Upper lobe of left lung (tissue), 4 donors: ENCODE measurements around the gene C10orf120.

Source experiments
- POLR2A ChIP-seq, 4 donors: fragments of 450-650 bp; IDR thresholded peaks; one replicate each; pipeline ENCODE4 v1.5.1; 2016 to 2017; ENCODE audit warnings: antibody characterized with exemption in 4 of 4, mild to moderate bottlenecking in 2 of 4
- TF ChIP-seq, protein P1 (sequence below), 6 experiments: fragments of 450-650 bp in 4 of 6; fragments of 200-600 bp in 2 of 6; sonication (generic) in 2 of 6; IDR thresholded peaks; one replicate each; pipeline ENCODE4 v1.5.1; 2016 to 2019; ENCODE audit warnings: antibody characterized with exemption in 6 of 6

DNA sequence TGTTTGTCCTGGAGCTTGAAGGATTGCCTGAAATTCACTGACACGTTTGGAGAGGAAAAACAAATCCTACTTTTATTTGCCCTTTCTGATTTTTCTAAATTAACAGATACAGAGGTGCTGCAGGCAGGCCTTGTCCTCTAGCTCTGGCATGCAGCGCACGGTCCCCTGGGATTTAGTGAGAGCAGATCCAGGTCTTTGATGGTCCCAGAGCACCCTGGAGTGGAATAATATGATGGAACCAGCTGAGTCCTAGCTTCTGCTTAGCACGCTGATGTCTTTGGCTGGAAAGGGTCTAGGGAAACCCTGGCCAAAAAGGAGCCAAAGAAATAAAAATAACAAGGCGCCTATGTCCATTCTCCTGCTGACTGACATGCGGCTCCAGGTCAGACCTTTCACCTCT lies 40.5 kb downstream of the C10orf120 start:
- no peak for TF ChIP-seq POLR2A (IDR thresholded peaks at IDR 0.05)
- TF ChIP-seq, protein P1, sequence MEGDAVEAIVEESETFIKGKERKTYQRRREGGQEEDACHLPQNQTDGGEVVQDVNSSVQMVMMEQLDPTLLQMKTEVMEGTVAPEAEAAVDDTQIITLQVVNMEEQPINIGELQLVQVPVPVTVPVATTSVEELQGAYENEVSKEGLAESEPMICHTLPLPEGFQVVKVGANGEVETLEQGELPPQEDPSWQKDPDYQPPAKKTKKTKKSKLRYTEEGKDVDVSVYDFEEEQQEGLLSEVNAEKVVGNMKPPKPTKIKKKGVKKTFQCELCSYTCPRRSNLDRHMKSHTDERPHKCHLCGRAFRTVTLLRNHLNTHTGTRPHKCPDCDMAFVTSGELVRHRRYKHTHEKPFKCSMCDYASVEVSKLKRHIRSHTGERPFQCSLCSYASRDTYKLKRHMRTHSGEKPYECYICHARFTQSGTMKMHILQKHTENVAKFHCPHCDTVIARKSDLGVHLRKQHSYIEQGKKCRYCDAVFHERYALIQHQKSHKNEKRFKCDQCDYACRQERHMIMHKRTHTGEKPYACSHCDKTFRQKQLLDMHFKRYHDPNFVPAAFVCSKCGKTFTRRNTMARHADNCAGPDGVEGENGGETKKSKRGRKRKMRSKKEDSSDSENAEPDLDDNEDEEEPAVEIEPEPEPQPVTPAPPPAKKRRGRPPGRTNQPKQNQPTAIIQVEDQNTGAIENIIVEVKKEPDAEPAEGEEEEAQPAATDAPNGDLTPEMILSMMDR (IDR thresholded peaks at IDR 0.05) = no peak
